Prostate gland (tissue), 2 donors: Measurements from ENCODE around the gene PSEN1.

Source experiments
- CTCF ChIP-seq, 4 experiments: fragments of 200-600 bp in 2 of 4; fragments of 450-650 bp in 2 of 4; sonication (generic) in 2 of 4; IDR thresholded peaks; 1 replicate in 3 of 4; 2 replicates in 1 of 4; pipeline ENCODE4 v1.5.1; 2016 to 2019; ENCODE audit warnings: antibody characterized with exemption in 4 of 4, mild to moderate bottlenecking in 2 of 4, moderate library complexity in 2 of 4
- POLR2A ChIP-seq: fragments of 450-650 bp; IDR thresholded peaks from one replicate; pipeline ENCODE4 v1.6.1; 2016; ENCODE audit warnings: antibody characterized with exemption, mild to moderate bottlenecking

GRCh38 chr14:73168274-73168673, 32.0 kb downstream of the PSEN1 start:
- TF ChIP-seq CTCF (IDR thresholded peaks at IDR 0.05) (no peak), POLR2A (no peak)
